ENCODE results near the gene PRPSAP1. TPM values are rescaled to one million over a fixed set of nuclear protein-coding genes. Genes with fewer than 3 reads are reported as not detected.
A peak's percentile ranks its signal among the peaks of the same experiment; 100 is the strongest.
"Not testable (repeated sequence)": the region's sequence is repeated elsewhere in the genome, so short reads cannot be mapped to it uniquely, and the experiment has no call there.

Gene PRPSAP1
- total RNA-seq, 1 donor from 2014 or later = 52.2 TPM

- DNase-seq (ENCODE audit: low spot score) = no peak
Measured at GRCh38 chr17:76318586-76318985, 35.1 kb downstream of the PRPSAP1 start.

- no peak for DNase-seq (ENCODE audit: low spot score)
Measured at GRCh38 chr17:76317535-76317934, 36.2 kb downstream of the PRPSAP1 start.

GRCh38 chr17:76314392-76315227 is 39.1 kb downstream of the PRPSAP1 start:
- DNase-seq (ENCODE audit: low spot score) = no peak

- no peak for DNase-seq (ENCODE audit: low spot score)
Measured at GRCh38 chr17:76312735-76313134, 41.0 kb downstream of the PRPSAP1 start.

- DNase-seq (ENCODE audit: low spot score) = no peak
Measured at GRCh38 chr17:76309461-76309860, 44.3 kb downstream of the PRPSAP1 start.

- DNase-seq (ENCODE audit: low spot score) = no peak
Measured at GRCh38 chr17:76307966-76308338, 45.8 kb downstream of the PRPSAP1 start, which contains the start of gene QRICH2. QRICH2 (minus strand) TSS chr17:76308276; CDS start chr17:76307998, 278 bp downstream.

GRCh38 chr17:76307299-76307965 is 46.3 kb downstream of the PRPSAP1 start:
- no peak for DNase-seq (ENCODE audit: low spot score)

- not testable (repeated sequence) for DNase-seq (ENCODE audit: low spot score)
Measured at GRCh38 chr17:76305135-76305454, 48.6 kb downstream of the PRPSAP1 start.

- DNase-seq (ENCODE audit: low spot score) = no peak
Measured at GRCh38 chr17:76304226-76305134, 49.2 kb downstream of the PRPSAP1 start.

GRCh38 chr17:76297436-76297835 is 56.3 kb downstream of the PRPSAP1 start:
- DNase-seq (ENCODE audit: low spot score) = no peak

GRCh38 chr17:76296889-76297288 is 56.8 kb downstream of the PRPSAP1 start:
- DNase-seq (ENCODE audit: low spot score) = no peak

GRCh38 chr17:76296186-76296585 is 57.5 kb downstream of the PRPSAP1 start:
- no peak for DNase-seq (ENCODE audit: low spot score)

GRCh38 chr17:76293106-76293505 is 60.6 kb downstream of the PRPSAP1 start:
- DNase-seq (ENCODE audit: low spot score) = no peak

- no peak for DNase-seq (ENCODE audit: low spot score)
Measured at GRCh38 chr17:76292567-76292966, 61.1 kb downstream of the PRPSAP1 start.

GRCh38 chr17:76281573-76282371 is 71.9 kb downstream of the PRPSAP1 start:
- DNase-seq (ENCODE audit: low spot score) = no peak

- DNase-seq (ENCODE audit: low spot score) = no peak
Measured at GRCh38 chr17:76280650-76281049, 73.1 kb downstream of the PRPSAP1 start.

- DNase-seq (ENCODE audit: low spot score) = no peak
Measured at GRCh38 chr17:76279742-76280287, 73.9 kb downstream of the PRPSAP1 start.

- DNase-seq (ENCODE audit: low spot score) = peak; percentile 91
Measured at GRCh38 chr17:76278952-76279741, 74.6 kb downstream of the PRPSAP1 start.

- no peak for DNase-seq (ENCODE audit: low spot score)
Measured at GRCh38 chr17:76278268-76278908, 75.3 kb downstream of the PRPSAP1 start.

Measured in mucosa of gallbladder (tissue), 1 donor.